Endothelial cell of umbilical vein (primary cell): ENCODE data around the gene DHX9. TPM values are rescaled to one million over a fixed set of nuclear protein-coding genes. Genes with fewer than 3 reads are reported as not detected.
A peak's percentile ranks its signal among the peaks of the same experiment; 100 is the strongest.

Experiments
- BruUV-seq: library from RNA; stranded (reverse); fragments of 400-500 nt; replicated peaks from 2 replicates; lab custom pipeline; 2021; lab: Mats Ljungman, UMichigan
- CTCF ChIA-PET: fragments of 300-600, 350-600 bp; sonication (Branson Sonifier 250); formaldehyde crosslinking; loops from one replicate; lab custom pipeline; 2021; ENCODE audit warnings: antibody characterized with exemption, inconsistent platforms; lab: Charles Lee
- POLR2A ChIA-PET: fragments of 300-600, 350-600 bp; sonication (Branson Sonifier 250); formaldehyde crosslinking; loops from one replicate; lab custom pipeline; 2021; ENCODE audit warnings: antibody characterized with exemption, inconsistent platforms; lab: Charles Lee
- DNase-seq: peaks from one replicate; pipeline ENCODE4 v3.0.0-alpha.2; 2011; ENCODE audit warnings: low read depth, low spot score
- FAIRE-seq: peaks from 2 replicates; lab custom pipeline; 2011; peaks lifted over from hg19 to GRCh38; lab: Jason Lieb, UNC
- H2AFZ ChIP-seq: 2 replicates; pipeline ENCODE4 v1.6.0; 2012; ENCODE audit warnings: low read depth, low read length, control low read depth, inconsistent platforms
- H3K27ac ChIP-seq: 2 replicates; pipeline ENCODE4 v1.5.1; 2011; ENCODE audit warnings: low read depth, mild to moderate bottlenecking, control low read depth, low read length, moderate library complexity; ENCODE audit not compliant: insufficient read depth
- H3K27me3 ChIP-seq, 2 experiments: 2 replicates each; pipeline versions ENCODE4 v1.6.0 to v1.6.1; 2011; ENCODE audit warnings: low read length in 2 of 2, mixed read lengths in 1 of 2; ENCODE audit not compliant: control insufficient read depth in 2 of 2, insufficient read depth in 2 of 2
- H3K36me3 ChIP-seq, 2 experiments: 2 replicates in 1 of 2; 3 replicates in 1 of 2; pipeline ENCODE4 v1.5.1; 2011; ENCODE audit warnings: low read length in 2 of 2, mild to moderate bottlenecking in 1 of 2, moderate library complexity in 1 of 2; ENCODE audit not compliant: control insufficient read depth in 2 of 2, insufficient read depth in 2 of 2; ENCODE audit errors: extremely low read depth in 1 of 2
- H3K4me1 ChIP-seq: 3 replicates; pipeline ENCODE4 v1.5.1; 2011; ENCODE audit warnings: mild to moderate bottlenecking, low read length; ENCODE audit not compliant: control insufficient read depth, insufficient read depth; ENCODE audit errors: extremely low read depth
- H3K4me2 ChIP-seq: 2 replicates; pipeline ENCODE4 v1.6.1; 2011; ENCODE audit warnings: low read length, control low read depth, mixed read lengths; ENCODE audit not compliant: insufficient read depth
- H3K4me3 ChIP-seq, 3 experiments: fragments of 200-600 bp in 1 of 3; sonication (generic), shearing (Covaris generic) in 1 of 3; replicated peaks in 1 of 3; 2 replicates each; pipeline ENCODE4 v1.5.1; 2011 to 2016; ENCODE audit warnings: control low read depth in 3 of 3, low read length in 3 of 3, mild to moderate bottlenecking in 2 of 3, inconsistent platforms in 1 of 3, low read depth in 1 of 3, moderate library complexity in 1 of 3; ENCODE audit not compliant: insufficient read depth in 1 of 3
- H3K79me2 ChIP-seq: 2 replicates; pipeline ENCODE4 v1.6.0; 2012; ENCODE audit warnings: low read length, inconsistent platforms; ENCODE audit not compliant: control insufficient read depth, insufficient read depth
- H3K9ac ChIP-seq: replicated peaks from 2 replicates; pipeline ENCODE3; 2011; ENCODE audit warnings: low read length, control low read depth; ENCODE audit not compliant: insufficient read depth; ENCODE audit errors: extremely low read depth
- H3K9me1 ChIP-seq: replicated peaks from 3 replicates; pipeline ENCODE4 v1.6.0; 2011; ENCODE audit warnings: mild to moderate bottlenecking, low read length; ENCODE audit not compliant: control insufficient read depth, insufficient read depth; ENCODE audit errors: extremely low read depth
- H3K9me3 ChIP-seq: replicated peaks from 2 replicates; pipeline ENCODE4 v1.5.1; 2012; ENCODE audit warnings: low read length, inconsistent platforms; ENCODE audit not compliant: control insufficient read depth, insufficient read depth
- H4K20me1 ChIP-seq: replicated peaks from 2 replicates; pipeline ENCODE3; 2011; ENCODE audit warnings: mild to moderate bottlenecking, low read length; ENCODE audit not compliant: control insufficient read depth, insufficient read depth; ENCODE audit errors: extremely low read depth
- POLR2A ChIP-seq: IDR thresholded peaks from 2 replicates; pipeline ENCODE4 v1.6.1; 2012; ENCODE audit warnings: low read depth, mild to moderate bottlenecking, control low read depth, low read length
- dilution Hi-C: fragments of 300-500 bp; cut with MboI; formaldehyde crosslinking; loops from one replicate; pipeline ENCODE4 v1.15.0; 2019; ENCODE audit warnings: low sequenced_read_pairs; ENCODE audit not compliant: extremely low pct_ligation_motif_present
- intact Hi-C: fragments of 100-400 bp; cut with micrococcal nuclease; formaldehyde crosslinking; loops from one replicate; pipeline ENCODE4 v1.10.0; 2022
- polyA plus RNA-seq, 4 experiments: library from polyadenylated mRNA; depleted of rRNA in 3 of 4; stranded (reverse) in 3 of 4; unstranded in 1 of 4; fragments of >200 nt; gene quantifications; 2 replicates each; pipeline versions ENCODE4 v1.2.1 to v1.2.3, GENCODE V29; 2011 to 2012; ENCODE audit warnings: missing spikeins in 1 of 4
- total RNA-seq: library from RNA; stranded (reverse); gene quantifications from 2 replicates; pipeline ENCODE4 v1.2.3, GENCODE V29; 2021

Gene DHX9
- total and polyA plus RNA-seq, 2 donors (not counting 3 experiments of a cell fraction or from before 2014, with no cell fraction given), result 142 to 220 TPM

DNA sequence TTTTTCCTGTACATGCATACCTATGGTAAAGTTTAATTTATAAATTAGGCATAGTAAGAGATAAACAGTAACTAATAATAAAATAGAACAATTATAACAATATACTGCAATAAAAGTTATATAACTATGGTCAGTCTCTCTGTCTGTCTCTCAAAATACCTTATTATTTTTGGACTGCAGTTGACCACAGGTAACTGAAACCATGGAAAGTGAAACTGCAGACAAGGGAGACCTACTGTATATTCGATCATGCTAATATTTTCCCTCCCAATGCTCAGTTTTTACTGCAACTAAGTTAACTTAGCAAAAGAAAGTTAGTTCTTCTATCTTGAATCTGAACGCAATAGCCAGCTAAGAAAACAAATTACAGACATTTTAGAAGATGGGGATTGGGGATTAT, 12.3 kb upstream of the DHX9 start:
- Histone ChIP-seq H3K27ac (no peak overlapping the region), H3K9me1 (no peaks in the 10 kb centered on the region), H3K4me3 (no peak overlapping the region), H3K4me1 (peaks cover 4% of the 10 kb centered on the region), H2AFZ (no peak overlapping the region), H3K4me2 (no peak overlapping the region), H3K36me3 (no peaks in the 10 kb centered on the region), H3K79me2 (no peaks in the 10 kb centered on the region), H4K20me1 (no peaks in the 10 kb centered on the region), H3K27me3 (peaks cover 4 to 12% of the 10 kb centered on the region in 2 experiments), H3K9me3 (no peaks in the 10 kb centered on the region), H3K9ac (no peak overlapping the region)
- no peak for DNase-seq
- intact Hi-C loops (no loop called here), dilution Hi-C loops (no loop called here)
- no peak for TF ChIP-seq POLR2A
- BruUV-seq, result no TSS peak
- FAIRE-seq, result no peak
- CTCF ChIA-PET, result interaction anchor here (1.4 kb wide), 1 partner anchor 62 kb away, joined by 3 read pairs; no protein-coding TSS in a partner anchor
- POLR2A ChIA-PET, result no interaction called here

DNA sequence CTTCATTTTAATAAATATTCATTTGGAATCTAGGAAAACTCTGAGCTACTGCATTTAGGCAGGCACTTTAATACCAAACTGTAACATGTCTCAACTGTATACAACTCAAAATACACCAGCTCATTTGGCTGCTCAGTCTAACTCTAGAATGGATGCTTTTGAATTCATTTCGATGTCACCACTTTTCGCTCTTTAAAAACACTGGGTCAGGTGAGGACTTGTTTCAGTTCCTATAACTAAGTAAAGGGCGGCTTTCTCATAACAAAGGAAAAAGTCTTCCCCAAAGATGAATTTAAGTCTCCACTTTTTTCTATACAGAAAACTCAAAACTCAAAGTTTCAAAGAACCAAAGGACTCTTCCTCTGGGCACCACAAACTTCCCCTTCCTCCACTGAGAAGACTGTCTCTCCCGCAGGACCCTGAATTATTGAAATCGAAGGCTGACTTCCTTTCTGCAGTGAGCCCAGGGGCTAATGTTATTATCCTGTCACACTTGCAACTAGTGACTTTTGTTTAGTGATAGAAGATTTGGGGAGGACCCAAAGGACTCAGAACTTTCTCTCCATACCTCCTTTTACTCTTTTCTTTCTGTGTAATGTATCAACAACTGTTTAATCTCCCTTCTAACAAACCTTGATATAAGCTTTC, 9.7 kb upstream of the DHX9 start:
- no TSS peak for BruUV-seq
- Histone ChIP-seq H3K27me3 (peaks cover 4 to 12% of the 10 kb centered on the region in 2 experiments), H3K4me2 (no peak overlapping the region), H3K79me2 (no peaks in the 10 kb centered on the region), H3K4me3 (no peak overlapping the region), H2AFZ (no peak overlapping the region), H3K9me3 (no peaks in the 10 kb centered on the region), H3K9ac (no peak overlapping the region), H3K9me1 (no peaks in the 10 kb centered on the region), H3K4me1 (peaks cover 6% of the 10 kb centered on the region), H3K36me3 (no peaks in the 10 kb centered on the region), H4K20me1 (no peaks in the 10 kb centered on the region), H3K27ac (no peak overlapping the region)
- intact Hi-C loops (no loop called here), dilution Hi-C loops (no loop called here)
- DNase-seq, result no peak
- peak; percentile 33 for FAIRE-seq
- ChIA-PET CTCF (interaction anchor here (0.9 to 1.4 kb wide), 2 partner anchors 11 to 17 kb away, joined by 3 to 4 read pairs; no protein-coding TSS in a partner anchor), POLR2A (no interaction called here)
- TF ChIP-seq POLR2A, result no peak
